ENCODE measurements around the gene NSUN6.

DNA sequence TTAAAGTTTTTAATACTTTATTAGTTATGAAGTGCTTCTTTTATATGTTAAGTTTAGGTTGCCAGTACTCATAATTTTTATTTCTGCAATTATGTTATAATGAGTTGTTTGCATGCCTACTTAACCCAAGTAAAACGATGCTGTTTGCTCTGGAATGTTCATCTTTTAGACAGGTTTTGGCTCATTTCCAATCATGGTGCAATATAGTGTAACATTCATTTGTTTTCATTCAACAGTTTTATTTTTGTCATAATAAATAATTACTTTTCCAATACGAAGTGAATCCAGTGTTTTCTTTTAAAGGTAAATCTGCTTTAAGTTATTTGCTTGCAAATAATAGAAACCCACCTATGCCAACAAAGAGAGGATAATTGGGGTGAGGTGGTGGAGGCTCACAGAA is 30.0 kb upstream of the NSUN6 start:
- TF ChIP-seq, protein P1, sequence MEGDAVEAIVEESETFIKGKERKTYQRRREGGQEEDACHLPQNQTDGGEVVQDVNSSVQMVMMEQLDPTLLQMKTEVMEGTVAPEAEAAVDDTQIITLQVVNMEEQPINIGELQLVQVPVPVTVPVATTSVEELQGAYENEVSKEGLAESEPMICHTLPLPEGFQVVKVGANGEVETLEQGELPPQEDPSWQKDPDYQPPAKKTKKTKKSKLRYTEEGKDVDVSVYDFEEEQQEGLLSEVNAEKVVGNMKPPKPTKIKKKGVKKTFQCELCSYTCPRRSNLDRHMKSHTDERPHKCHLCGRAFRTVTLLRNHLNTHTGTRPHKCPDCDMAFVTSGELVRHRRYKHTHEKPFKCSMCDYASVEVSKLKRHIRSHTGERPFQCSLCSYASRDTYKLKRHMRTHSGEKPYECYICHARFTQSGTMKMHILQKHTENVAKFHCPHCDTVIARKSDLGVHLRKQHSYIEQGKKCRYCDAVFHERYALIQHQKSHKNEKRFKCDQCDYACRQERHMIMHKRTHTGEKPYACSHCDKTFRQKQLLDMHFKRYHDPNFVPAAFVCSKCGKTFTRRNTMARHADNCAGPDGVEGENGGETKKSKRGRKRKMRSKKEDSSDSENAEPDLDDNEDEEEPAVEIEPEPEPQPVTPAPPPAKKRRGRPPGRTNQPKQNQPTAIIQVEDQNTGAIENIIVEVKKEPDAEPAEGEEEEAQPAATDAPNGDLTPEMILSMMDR (IDR thresholded peaks at IDR 0.05) = no peak
- TF ChIP-seq POLR2A (IDR thresholded peaks at IDR 0.05) = no peak

Data from testis (tissue), 2 donors.